Epithelial cell of proximal tubule (primary cell): ENCODE measurements around the gene SEMA6A. TPM values are rescaled to one million over a fixed set of nuclear protein-coding genes. Genes with fewer than 3 reads are reported as not detected.

Experiments
- DNase-seq: peaks from one replicate; pipeline ENCODE4 v3.0.0-alpha.2; 2011; ENCODE audit warnings: low read depth
- H3K4me3 ChIP-seq: 2 replicates; pipeline ENCODE4 v1.5.1; 2011; ENCODE audit warnings: low read depth, mild to moderate bottlenecking, low read length
- CTCF ChIP-seq: conservative IDR thresholded peaks from 2 replicates; pipeline ENCODE4 v1.5.1; 2012; ENCODE audit warnings: low read depth, mild to moderate bottlenecking, low read length
- total RNA-seq: library from RNA; depleted of rRNA; stranded (reverse); fragments of >200 nt; gene quantifications from 2 replicates; pipeline ENCODE4 v1.2.3, GENCODE V29; 2015

SEMA6A gene
- total RNA-seq, 1 donor from 2014 or later, result 11.6 TPM

DNA sequence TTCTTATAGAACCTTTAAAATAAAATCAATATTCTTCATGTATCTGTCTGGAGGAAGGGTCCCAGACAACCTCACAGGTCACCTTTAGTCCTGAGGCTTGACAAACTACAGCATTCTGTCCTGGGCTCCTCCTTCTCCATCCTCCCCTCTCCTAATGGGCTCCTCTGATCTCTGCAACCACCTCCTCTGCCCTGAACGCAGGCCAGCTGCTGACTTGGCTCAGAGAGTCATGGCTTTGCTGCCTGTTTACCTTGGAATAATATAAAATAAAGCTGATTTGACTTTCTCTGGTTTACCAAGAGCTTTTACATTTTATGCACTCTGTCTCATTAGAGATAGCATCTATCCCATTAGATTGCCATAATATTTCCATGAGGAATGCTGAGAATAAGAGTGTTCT lies 159.4 kb downstream of the SEMA6A start:
- DNase-seq, result no peak
- H3K4me3 ChIP-seq, result no peak overlapping the region
- TF ChIP-seq CTCF, result no peak

DNA sequence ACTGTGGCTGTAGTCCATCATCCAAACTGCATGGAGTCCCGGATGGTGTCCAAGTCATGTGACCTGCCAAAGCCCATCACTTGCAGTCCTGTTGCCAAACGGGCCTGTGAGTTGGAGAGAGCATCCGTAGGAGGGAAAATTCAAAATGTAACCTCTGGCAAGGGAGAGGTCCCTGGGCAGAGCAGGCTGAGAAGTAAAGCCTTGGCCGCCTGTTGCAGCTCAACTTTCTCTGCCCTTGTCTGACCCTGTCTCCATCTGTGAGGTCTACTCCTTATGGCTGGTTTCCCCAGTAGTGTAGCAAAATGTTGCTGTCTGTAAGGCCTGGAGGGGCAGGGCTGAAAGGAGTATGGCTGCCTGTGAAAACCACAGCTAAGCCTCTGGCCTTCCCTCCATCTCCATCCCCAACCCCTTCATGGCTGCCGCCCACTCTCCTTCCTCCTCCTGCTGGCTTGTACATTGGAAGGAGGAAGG lies 163.5 kb downstream of the SEMA6A start:
- DNase-seq, result no peak
- TF ChIP-seq CTCF, result no peak
- no peak overlapping the region for H3K4me3 ChIP-seq

GRCh38 chr5:116410336-116410890 lies 164.2 kb downstream of the SEMA6A start:
- DNase-seq, result no peak
- TF ChIP-seq CTCF, result no peak
- no peak overlapping the region for H3K4me3 ChIP-seq

DNA sequence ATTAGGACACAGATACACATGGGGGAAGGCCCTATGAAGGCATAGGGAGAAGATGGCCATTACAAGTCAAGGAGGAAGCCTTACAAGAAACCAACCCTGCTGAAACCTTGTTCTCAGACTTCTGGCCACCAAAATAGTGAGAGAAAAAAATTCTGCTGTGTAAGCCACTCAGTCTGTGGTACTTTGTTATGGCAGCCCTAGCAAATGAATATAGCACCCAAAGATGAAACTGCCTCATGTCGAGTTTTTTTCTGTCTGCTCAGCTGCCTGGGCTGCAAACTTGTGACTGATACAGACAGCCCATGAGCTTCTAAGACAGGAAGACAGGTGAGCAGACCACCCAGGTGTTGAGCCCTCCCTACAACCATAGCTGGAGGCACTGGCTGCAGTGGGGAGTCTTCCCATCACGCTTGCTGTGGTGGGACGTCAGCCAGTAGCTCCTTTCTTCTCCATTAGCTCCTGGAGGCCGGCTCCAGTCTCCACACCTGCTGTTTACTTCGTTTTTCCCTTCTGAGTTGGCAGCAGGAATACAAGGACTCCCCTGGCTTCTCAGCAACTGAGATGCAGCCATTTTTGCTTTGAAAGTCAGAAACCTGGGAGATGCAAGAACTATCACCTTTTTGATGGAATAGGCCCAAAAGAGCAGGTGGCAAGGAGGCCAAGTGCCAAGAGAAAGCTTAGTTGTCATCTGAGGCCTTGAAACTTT lies 164.9 kb downstream of the SEMA6A start:
- no peak for DNase-seq
- H3K4me3 ChIP-seq, result no peak overlapping the region
- TF ChIP-seq CTCF, result no peak

GRCh38 chr5:116406306-116407041 lies 168.1 kb downstream of the SEMA6A start:
- DNase-seq, result no peak
- H3K4me3 ChIP-seq, result no peak overlapping the region
- no peak for TF ChIP-seq CTCF

GRCh38 chr5:116404792-116405191 lies 169.8 kb downstream of the SEMA6A start:
- DNase-seq, result no peak
- TF ChIP-seq CTCF, result no peak
- H3K4me3 ChIP-seq, result no peak overlapping the region
